Ascending aorta (tissue), 2 donors: ENCODE results near the gene PNMA8A. TPM values are rescaled to one million over a fixed set of nuclear protein-coding genes. Genes with fewer than 3 reads are reported as not detected.
A peak's percentile ranks its signal among the peaks of the same experiment; 100 is the strongest.

ENCODE experiments used
- DNase-seq, 2 donors: peaks; one replicate each; pipeline ENCODE4 v3.0.0-alpha.2; 2019; ENCODE audit warnings: low spot score in 2 of 2
- H3K27ac ChIP-seq, 2 donors: fragments of 200-600 bp; sonication (generic); one replicate each; pipeline ENCODE4 v1.5.1; 2016 to 2017; ENCODE audit warnings: mild to moderate bottlenecking in 1 of 2
- H3K27me3 ChIP-seq: fragments of 200-600 bp; sonication (generic); one replicate; pipeline ENCODE4 v1.5.1; 2017
- H3K36me3 ChIP-seq, 2 donors: fragments of 200-600 bp; sonication (generic); one replicate each; pipeline ENCODE4 v1.5.1; 2016
- H3K4me1 ChIP-seq, 2 donors: fragments of 200-600 bp; sonication (generic); one replicate each; pipeline ENCODE4 v1.5.1; 2016 to 2017; ENCODE audit warnings: mild to moderate bottlenecking in 1 of 2
- H3K4me3 ChIP-seq, 2 donors: fragments of 200-600 bp; sonication (generic); one replicate each; pipeline ENCODE4 v1.5.1; 2016 to 2017; ENCODE audit warnings: mild to moderate bottlenecking in 1 of 2
- H3K9me3 ChIP-seq, 2 donors: fragments of 200-600 bp; sonication (generic); one replicate each; pipeline ENCODE4 v1.5.1; 2016
- CTCF ChIP-seq, 3 experiments: fragments of 200-600 bp in 2 of 3; fragments of 450-650 bp in 1 of 3; sonication (generic) in 2 of 3; IDR thresholded peaks; one replicate each; pipeline ENCODE4 v1.5.1; 2016 to 2019; ENCODE audit warnings: antibody characterized with exemption in 3 of 3, mild to moderate bottlenecking in 1 of 3, moderate library complexity in 1 of 3
- intact Hi-C: fragments of 100-400 bp; cut with DNase I; formaldehyde crosslinking; loops from one replicate; pipeline ENCODE4 v1.15.1; 2023
- total RNA-seq: library from RNA; depleted of rRNA; stranded (reverse); fragments of >200 nt; gene quantifications from one replicate; pipeline ENCODE4 v1.1.0, GENCODE V29; 2016

PNMA8A gene
- total RNA-seq, 1 donor from 2014 or later = 0.53 TPM

GRCh38 chr19:46428239-46429135 is 42.9 kb downstream of the PNMA8A start, which contains the start of gene PNMA8C:
PNMA8C (minus strand) TSS chr19:46428936; CDS start chr19:46428359, 577 bp downstream.
- intact Hi-C loops = loop anchor here (2.0 kb wide), 1 partner anchor 52 kb away; no protein-coding TSS in a partner anchor
- Histone ChIP-seq H3K4me1 (peaks cover 7 to 11% of the 10 kb centered on the region in 2 donors), H3K36me3 (no peaks in the 10 kb centered on the region), H3K27ac (peak within 1 kb of the TSS; percentile 71 to 76), H3K27me3 (no peaks in the 10 kb centered on the region), H3K9me3 (no peaks in the 10 kb centered on the region), H3K4me3 (peak within 1 kb of the TSS; percentile 62 to 73)
- no peak for TF ChIP-seq CTCF (IDR thresholded peaks at IDR 0.05)
- DNase-seq = peak in 1 of 2 donors; percentile 93

- peaks cover 7 to 11% of the 10 kb centered on the region in 2 donors for H3K4me1 ChIP-seq
- TF ChIP-seq CTCF (IDR thresholded peaks at IDR 0.05) = no peak
- DNase-seq = no peak
- peak overlapping the region; percentile 62 to 73 for H3K4me3 ChIP-seq
- no peaks in the 10 kb centered on the region for H3K36me3 ChIP-seq
- peak overlapping the region; percentile 71 to 76 for H3K27ac ChIP-seq
- no peaks in the 10 kb centered on the region for H3K9me3 ChIP-seq
- intact Hi-C loops = loop anchor here (2.0 kb wide), 1 partner anchor 53 kb away; no protein-coding TSS in a partner anchor
- H3K27me3 ChIP-seq = no peaks in the 10 kb centered on the region
Measured at GRCh38 chr19:46427518-46428045, 43.8 kb downstream of the PNMA8A start.

- Histone ChIP-seq H3K27ac (peak overlapping the region; percentile 59 to 76), H3K4me3 (peak overlapping the region; percentile 62 to 73), H3K36me3 (no peaks in the 10 kb centered on the region), H3K4me1 (peaks cover 7 to 11% of the 10 kb centered on the region in 2 donors), H3K9me3 (no peaks in the 10 kb centered on the region), H3K27me3 (no peaks in the 10 kb centered on the region)
- DNase-seq = peak in 1 of 2 donors; percentile 81
- no peak for TF ChIP-seq CTCF (IDR thresholded peaks at IDR 0.05)
- intact Hi-C loops = no loop called here
Measured at GRCh38 chr19:46426506-46427162, 44.7 kb downstream of the PNMA8A start.

- no peak for DNase-seq
- Histone ChIP-seq H3K36me3 (no peaks in the 10 kb centered on the region), H3K27ac (peak overlapping the region; percentile 59 to 76), H3K4me1 (peaks cover 7 to 11% of the 10 kb centered on the region in 2 donors), H3K4me3 (peak overlapping the region; percentile 62 to 73), H3K9me3 (no peaks in the 10 kb centered on the region), H3K27me3 (no peaks in the 10 kb centered on the region)
- intact Hi-C loops = no loop called here
- TF ChIP-seq CTCF (IDR thresholded peaks at IDR 0.05) = no peak
Measured at GRCh38 chr19:46426035-46426505, 45.3 kb downstream of the PNMA8A start.

GRCh38 chr19:46423188-46423587 is 48.2 kb downstream of the PNMA8A start:
- Histone ChIP-seq H3K36me3 (no peaks in the 10 kb centered on the region), H3K4me1 (peaks cover 7 to 9% of the 10 kb centered on the region in 2 donors), H3K27ac (no peak overlapping the region), H3K27me3 (no peaks in the 10 kb centered on the region), H3K9me3 (no peaks in the 10 kb centered on the region), H3K4me3 (no peak overlapping the region)
- TF ChIP-seq CTCF (IDR thresholded peaks at IDR 0.05) = no peak
- intact Hi-C loops = no loop called here
- no peak for DNase-seq
